CD4-positive, alpha-beta T cell (primary cell): ENCODE data around the gene UPF1. TPM values are rescaled to one million over a fixed set of nuclear protein-coding genes. Genes with fewer than 3 reads are reported as not detected.

Experiments used
- ATAC-seq: fragments of 200-7000 bp; cut with Tn5 transposase; one replicate; pipeline ENCODE4 v1.10.0; 2022; ENCODE audit warnings: mild to moderate bottlenecking; ENCODE audit not compliant: poor library complexity
- CTCF ChIA-PET: fragments of 350-600 bp; sonication (Branson Sonifier 250); formaldehyde crosslinking; loops from one replicate; lab custom pipeline; 2021; ENCODE audit warnings: antibody characterized with exemption, inconsistent platforms; lab: Charles Lee
- POLR2A ChIA-PET: fragments of 350-600 bp; sonication (Branson Sonifier 250); formaldehyde crosslinking; loops from one replicate; lab custom pipeline; 2021; ENCODE audit warnings: antibody characterized with exemption, inconsistent platforms; lab: Charles Lee
- DNase-seq, 14 experiments: peaks; one replicate each; pipeline ENCODE4 v3.0.0-alpha.2; 2013 to 2020; ENCODE audit warnings: mixed read lengths in 2 of 14
- H3K27ac ChIP-seq, 2 donors: one replicate each; pipeline versions ENCODE4 v1.5.1 to v1.7.0; 2013; ENCODE audit warnings: low read length in 2 of 2, low read depth in 1 of 2, mild to moderate bottlenecking in 1 of 2
- H3K27me3 ChIP-seq, 2 experiments: 1 replicate in 1 of 2; 2 replicates in 1 of 2; pipeline versions ENCODE4 v1.6.1 to v1.7.0; 2013; ENCODE audit warnings: low read length in 2 of 2, control low read depth in 1 of 2, mild to moderate bottlenecking in 1 of 2, moderate library complexity in 1 of 2; ENCODE audit not compliant: insufficient read depth in 2 of 2, control insufficient read depth in 1 of 2
- H3K36me3 ChIP-seq: one replicate; pipeline ENCODE4 v1.6.1; 2013; ENCODE audit warnings: low read length, control low read depth; ENCODE audit not compliant: insufficient read depth
- H3K4me1 ChIP-seq: one replicate; pipeline ENCODE4 v1.6.1; 2013; ENCODE audit warnings: low read length, control low read depth; ENCODE audit not compliant: insufficient read depth
- H3K4me3 ChIP-seq: one replicate; pipeline ENCODE4 v1.5.1; 2013; ENCODE audit warnings: mild to moderate bottlenecking, low read length, moderate library complexity
- H3K9me3 ChIP-seq, 2 experiments: 1 replicate in 1 of 2; 2 replicates in 1 of 2; pipeline versions ENCODE4 v1.6.1 to v1.7.0; 2013; ENCODE audit warnings: low read length in 2 of 2, mild to moderate bottlenecking in 2 of 2, control low read depth in 1 of 2, moderate library complexity in 1 of 2; ENCODE audit not compliant: control insufficient read depth in 1 of 2, insufficient read depth in 1 of 2
- H3K27ac Mint-ChIP-seq: one replicate; pipeline ENCODE4 v1.8.0; 2020; ENCODE audit warnings: mixed read lengths
- H3K27me3 Mint-ChIP-seq: one replicate; pipeline ENCODE4 v1.8.0; 2021; ENCODE audit warnings: mixed read lengths
- H3K36me3 Mint-ChIP-seq: one replicate; pipeline ENCODE4 v1.8.0; 2021; ENCODE audit warnings: low read depth, mixed read lengths
- H3K4me1 Mint-ChIP-seq: one replicate; pipeline ENCODE4 v1.8.0; 2021; ENCODE audit warnings: low read depth, mixed read lengths
- H3K4me3 Mint-ChIP-seq: one replicate; pipeline ENCODE4 v1.8.0; 2020; ENCODE audit warnings: mild to moderate bottlenecking, mixed read lengths
- H3K9me3 Mint-ChIP-seq: one replicate; pipeline ENCODE4 v1.8.0; 2020; ENCODE audit warnings: mixed read lengths
- intact Hi-C, 2 experiments: fragments of 100-400 bp; cut with DNase I in 1 of 2; cut with micrococcal nuclease in 1 of 2; formaldehyde crosslinking; loops; one replicate each; pipeline versions ENCODE4 v1.15.1 to v1.9.0; 2023 to 2025; cut with DNase I, micrococcal nuclease
- total RNA-seq, 174 experiments: library from RNA in 2 of 174; stranded (reverse) in 2 of 174; gene quantifications; one replicate each; pipeline ENCODE4 v1.2.3 and lab custom pipeline; 2021 to 2026
- TF ChIP-seq, protein P1 (sequence below): fragments of 200-600 bp; IDR thresholded peaks from one replicate; pipeline ENCODE4 v1.8.0; 2022; ENCODE audit warnings: antibody characterized with exemption, mild to moderate bottlenecking

UPF1 gene
- total RNA-seq, 2 experiments from 2014 or later = 146 to 150 TPM

DNA sequence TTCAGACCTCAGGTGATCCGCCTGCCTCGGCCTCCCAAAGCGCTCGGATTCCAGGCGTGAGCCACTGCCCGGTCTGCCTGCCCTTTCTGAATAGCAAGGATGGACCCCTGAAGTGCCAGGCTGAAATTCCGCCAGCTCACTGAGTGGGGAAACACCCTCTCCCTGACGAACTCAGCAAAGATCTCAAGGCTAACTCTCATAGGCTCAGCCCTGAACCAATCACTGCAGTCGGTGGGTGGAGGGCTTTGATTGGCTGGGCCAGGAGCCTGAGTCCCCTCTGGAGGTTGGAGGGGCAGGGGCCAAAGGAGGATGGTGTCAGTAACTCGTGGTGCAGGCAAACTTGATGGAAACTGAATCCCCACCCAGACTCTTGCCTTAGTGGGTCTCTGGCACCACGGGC, 29.4 kb upstream of the UPF1 start:
- no peaks in the 10 kb centered on the region for H3K36me3 Mint-ChIP-seq
- H3K9me3 Mint-ChIP-seq = no peaks in the 10 kb centered on the region
- H3K27me3 ChIP-seq = peaks cover 14 to 18% of the 10 kb centered on the region in 2 experiments
- H3K27ac ChIP-seq = no peak overlapping the region
- peaks cover 18% of the 10 kb centered on the region for H3K27me3 Mint-ChIP-seq
- TF ChIP-seq, protein P1, sequence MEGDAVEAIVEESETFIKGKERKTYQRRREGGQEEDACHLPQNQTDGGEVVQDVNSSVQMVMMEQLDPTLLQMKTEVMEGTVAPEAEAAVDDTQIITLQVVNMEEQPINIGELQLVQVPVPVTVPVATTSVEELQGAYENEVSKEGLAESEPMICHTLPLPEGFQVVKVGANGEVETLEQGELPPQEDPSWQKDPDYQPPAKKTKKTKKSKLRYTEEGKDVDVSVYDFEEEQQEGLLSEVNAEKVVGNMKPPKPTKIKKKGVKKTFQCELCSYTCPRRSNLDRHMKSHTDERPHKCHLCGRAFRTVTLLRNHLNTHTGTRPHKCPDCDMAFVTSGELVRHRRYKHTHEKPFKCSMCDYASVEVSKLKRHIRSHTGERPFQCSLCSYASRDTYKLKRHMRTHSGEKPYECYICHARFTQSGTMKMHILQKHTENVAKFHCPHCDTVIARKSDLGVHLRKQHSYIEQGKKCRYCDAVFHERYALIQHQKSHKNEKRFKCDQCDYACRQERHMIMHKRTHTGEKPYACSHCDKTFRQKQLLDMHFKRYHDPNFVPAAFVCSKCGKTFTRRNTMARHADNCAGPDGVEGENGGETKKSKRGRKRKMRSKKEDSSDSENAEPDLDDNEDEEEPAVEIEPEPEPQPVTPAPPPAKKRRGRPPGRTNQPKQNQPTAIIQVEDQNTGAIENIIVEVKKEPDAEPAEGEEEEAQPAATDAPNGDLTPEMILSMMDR = no peak
- H3K4me3 ChIP-seq = no peak overlapping the region
- no peaks in the 10 kb centered on the region for H3K4me1 Mint-ChIP-seq
- no peak overlapping the region for H3K27ac Mint-ChIP-seq
- peaks cover 0 to 23% of the 10 kb centered on the region in 2 experiments for H3K9me3 ChIP-seq
- CTCF ChIA-PET = no interaction called here
- no peaks in the 10 kb centered on the region for H3K4me1 ChIP-seq
- POLR2A ChIA-PET = no interaction called here
- H3K36me3 ChIP-seq = no peaks in the 10 kb centered on the region
- no peak for DNase-seq
- no peak overlapping the region for H3K4me3 Mint-ChIP-seq
- no peak for ATAC-seq
- intact Hi-C loops = no loop called here

DNA sequence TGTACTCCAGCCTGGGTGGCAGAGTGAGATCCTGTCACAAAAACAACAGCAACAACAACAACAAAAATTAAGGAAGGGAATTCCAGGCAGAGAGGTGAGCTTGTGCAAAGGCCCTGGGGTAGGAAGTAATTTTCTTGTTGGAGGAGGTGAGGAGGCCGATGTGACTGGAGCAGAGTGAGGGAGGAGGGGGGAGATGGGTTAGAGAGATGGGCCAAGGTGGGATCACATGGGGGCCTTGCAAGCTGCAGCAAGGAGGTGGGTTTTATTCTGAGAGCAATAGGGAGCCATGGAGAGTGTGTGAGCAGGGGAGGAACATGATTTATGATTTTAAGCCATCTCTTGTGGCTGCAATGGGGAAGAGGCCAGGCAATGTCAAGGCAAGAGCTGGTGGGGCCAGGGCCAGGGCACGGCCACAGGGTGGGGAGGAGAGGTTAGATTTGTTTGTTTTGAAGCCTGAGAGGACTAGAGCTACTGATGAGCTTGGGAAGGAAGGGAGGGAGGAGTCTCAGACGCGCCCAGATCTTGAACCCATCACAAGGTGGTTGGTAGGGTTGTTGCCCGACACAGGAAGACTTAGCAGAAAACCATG, 28.1 kb upstream of the UPF1 start:
- H3K9me3 Mint-ChIP-seq = no peaks in the 10 kb centered on the region

GRCh38 chr19:18804139-18804601, 27.6 kb upstream of the UPF1 start:
- no peak for ATAC-seq
- CTCF ChIA-PET = no interaction called here
- no peak overlapping the region for H3K27ac Mint-ChIP-seq

More for the DNA sequence above, 28.1 kb upstream of the UPF1 start:
- Mint-ChIP-seq H3K4me3 (no peak overlapping the region), H3K36me3 (no peaks in the 10 kb centered on the region), H3K4me1 (no peaks in the 10 kb centered on the region), H3K27ac (no peak overlapping the region), H3K27me3 (peaks cover 10% of the 10 kb centered on the region)
- H3K36me3 ChIP-seq = no peaks in the 10 kb centered on the region
- DNase-seq = no peak
- no peak overlapping the region for H3K4me3 ChIP-seq
- ATAC-seq = no peak
- peaks cover 0 to 23% of the 10 kb centered on the region in 2 experiments for H3K9me3 ChIP-seq
- no peak overlapping the region for H3K27ac ChIP-seq
- CTCF ChIA-PET = no interaction called here
- intact Hi-C loops = no loop called here
- H3K4me1 ChIP-seq = no peaks in the 10 kb centered on the region
- H3K27me3 ChIP-seq = peaks cover 7 to 13% of the 10 kb centered on the region in 2 experiments
- POLR2A ChIA-PET = no interaction called here
- TF ChIP-seq, protein P1 = no peak

More at GRCh38 chr19:18804139-18804601, 27.6 kb upstream of the UPF1 start:
- Mint-ChIP-seq H3K4me3 (no peak overlapping the region), H3K4me1 (no peaks in the 10 kb centered on the region), H3K36me3 (no peaks in the 10 kb centered on the region), H3K9me3 (no peaks in the 10 kb centered on the region), H3K27me3 (peaks cover 10% of the 10 kb centered on the region)
- POLR2A ChIA-PET = no interaction called here
- H3K36me3 ChIP-seq = no peaks in the 10 kb centered on the region
- peaks cover 2 to 8% of the 10 kb centered on the region in 2 experiments for H3K27me3 ChIP-seq
- TF ChIP-seq, protein P1 = no peak
- H3K27ac ChIP-seq = no peak overlapping the region
- DNase-seq = no peak
- H3K4me3 ChIP-seq = no peak overlapping the region
- H3K4me1 ChIP-seq = peaks cover under 1% of the 10 kb centered on the region
- intact Hi-C loops = no loop called here
- peaks cover 0 to 20% of the 10 kb centered on the region in 2 experiments for H3K9me3 ChIP-seq
